Thyroid gland (tissue), 4 donors: ENCODE measurements around the gene ING5.

ENCODE experiments used
- CTCF ChIP-seq, 6 experiments: fragments of 200-600 bp in 3 of 6; fragments of 450-650 bp in 3 of 6; sonication (generic) in 3 of 6; IDR thresholded peaks; one replicate each; pipeline ENCODE4 v1.5.1; 2016 to 2019; ENCODE audit warnings: antibody characterized with exemption in 6 of 6, mild to moderate bottlenecking in 2 of 6, inconsistent platforms in 1 of 6, moderate library complexity in 1 of 6
- POLR2A ChIP-seq, 2 donors: fragments of 450-650 bp; IDR thresholded peaks; one replicate each; pipeline ENCODE4 v1.6.1; 2017; ENCODE audit warnings: antibody characterized with exemption in 2 of 2, mild to moderate bottlenecking in 2 of 2, moderate library complexity in 1 of 2

GRCh38 chr2:241748468-241749256 lies 46.8 kb downstream of the ING5 start:
- TF ChIP-seq CTCF (IDR thresholded peaks at IDR 0.05) (no peak), POLR2A (IDR thresholded peaks at IDR 0.05) (no peak)
